Measurements from ENCODE around the gene TMEM170A.

The TMEM170A gene

GRCh38 chr16:75402159-75402820 is 62.2 kb downstream of the TMEM170A start:
- DNase-seq (ENCODE audit: low read depth, low spot score), result no peak

- no peak for DNase-seq (ENCODE audit: low read depth, low spot score)
These were observed 62.8 kb downstream of the TMEM170A start for GRCh38 chr16:75401691-75402090.

- DNase-seq (ENCODE audit: low read depth, low spot score), result no peak
These were observed 66.2 kb downstream of the TMEM170A start for GRCh38 chr16:75398333-75398732.

- no peak for DNase-seq (ENCODE audit: low read depth, low spot score)
These were observed 69.5 kb downstream of the TMEM170A start for GRCh38 chr16:75394941-75395340.
